GM12878 (cell line): Measurements from ENCODE around the gene LAMC3. TPM values are rescaled to one million over a fixed set of nuclear protein-coding genes. Genes with fewer than 3 reads are reported as not detected.

Source experiments
- ATAC-seq: fragments of 200-7000 bp; cut with Tn5 transposase; 3 replicates; pipeline ENCODE4 v1.9.1; 2020; ENCODE audit warnings: mild to moderate bottlenecking, moderate library complexity
- BruUV-seq: library from RNA; stranded (reverse); fragments of 400-500 nt; replicated peaks from 2 replicates; lab custom pipeline; 2021; lab: Mats Ljungman, UMichigan
- CTCF ChIA-PET: fragments of 300-600 bp; sonication (Branson Sonifier 250); formaldehyde crosslinking; extraction: SDS; loops from one replicate; lab custom pipeline; 2021; ENCODE audit warnings: inconsistent platforms; lab: Yijun Ruan, JAX
- POLR2A ChIA-PET: fragments of 350-600 bp; formaldehyde crosslinking; extraction: SDS; loops from one replicate; lab custom pipeline; 2021; ENCODE audit warnings: inconsistent platforms; lab: Charles Lee
- RAD21 ChIA-PET: fragments of 300-600 bp; sonication (Branson Sonifier 250); formaldehyde crosslinking; loops from one replicate; lab custom pipeline; 2023; ENCODE audit warnings: antibody characterized with exemption; ENCODE audit not compliant: unreplicated experiment; lab: Charles Lee
- SMC1A ChIA-PET: fragments of 300-600 bp; sonication (Branson Sonifier 250); formaldehyde crosslinking; loops from one replicate; lab custom pipeline; 2023; ENCODE audit not compliant: unreplicated experiment, uncharacterized antibody; lab: Charles Lee
- DNase-seq: peaks from one replicate; pipeline ENCODE4 v3.0.0-alpha.2; 2011; ENCODE audit warnings: low read depth, low spot score
- FAIRE-seq: peaks from 3 replicates; lab custom pipeline; 2011; peaks lifted over from hg19 to GRCh38; lab: Jason Lieb, UNC
- H2AFZ ChIP-seq: 2 replicates; pipeline ENCODE4 v1.6.0; 2011; ENCODE audit warnings: low read depth, low read length, control low read depth; ENCODE audit not compliant: control insufficient read depth
- H3K27ac ChIP-seq: 2 replicates; pipeline ENCODE4 v1.5.1; 2011; ENCODE audit warnings: control low read depth; ENCODE audit not compliant: control insufficient read depth, insufficient read depth
- H3K27me3 ChIP-seq, 2 experiments: replicated peaks in 1 of 2; 2 replicates each; pipeline versions ENCODE4 v1.6.0 to v1.6.1; 2011; ENCODE audit warnings: low read length in 1 of 2; ENCODE audit not compliant: control insufficient read depth in 2 of 2, insufficient read depth in 2 of 2
- H3K36me3 ChIP-seq, 2 experiments: 2 replicates each; pipeline ENCODE4 v1.5.1; 2011; ENCODE audit warnings: low read length in 1 of 2; ENCODE audit not compliant: control insufficient read depth in 2 of 2, insufficient read depth in 2 of 2
- H3K4me1 ChIP-seq: 2 replicates; pipeline ENCODE4 v1.6.1; 2011; ENCODE audit warnings: mild to moderate bottlenecking, low read length, moderate library complexity, mixed read lengths; ENCODE audit not compliant: control insufficient read depth, insufficient read depth
- H3K4me2 ChIP-seq: 2 replicates; pipeline ENCODE4 v1.6.0; 2011; ENCODE audit warnings: control low read depth; ENCODE audit not compliant: control insufficient read depth, insufficient read depth
- H3K4me3 ChIP-seq: fragments of 200-600 bp; sonication (generic); 2 replicates; pipeline ENCODE4 v1.5.1; 2016
- H3K79me2 ChIP-seq: 2 replicates; pipeline ENCODE4 v1.6.0; 2011; ENCODE audit warnings: low read length; ENCODE audit not compliant: control insufficient read depth, insufficient read depth
- H3K9ac ChIP-seq: 2 replicates; pipeline ENCODE4 v1.8.0; 2011; ENCODE audit warnings: low read length, control low read depth, mixed read lengths; ENCODE audit not compliant: control insufficient read depth, insufficient read depth
- H3K9me3 ChIP-seq: replicated peaks from 3 replicates; pipeline ENCODE4 v1.5.1; 2011; ENCODE audit warnings: mild to moderate bottlenecking, low read length; ENCODE audit not compliant: control insufficient read depth, insufficient read depth
- H4K20me1 ChIP-seq: 2 replicates; pipeline ENCODE4 v1.6.0; 2011; ENCODE audit not compliant: control insufficient read depth, insufficient read depth
- CBFB ChIP-seq: IDR thresholded peaks from 2 replicates; pipeline ENCODE4 v1.6.1; 2016; ENCODE audit warnings: antibody characterized with exemption, low read depth
- DPF2 ChIP-seq: fragments of 450-650 bp; IDR thresholded peaks from 2 replicates; pipeline ENCODE4 v1.6.1; 2017; ENCODE audit warnings: mild to moderate bottlenecking
- ESRRA ChIP-seq: IDR thresholded peaks from 2 replicates; pipeline ENCODE4 v1.6.1; 2012; ENCODE audit warnings: mild to moderate bottlenecking, low read length, improper control_type of control experiment
- HDAC2 ChIP-seq: fragments of 200-600 bp; sonication (generic); IDR thresholded peaks from 2 replicates; pipeline ENCODE4 v1.6.1; 2017
- NFYA ChIP-seq: IDR thresholded peaks from 2 replicates; pipeline ENCODE4 v1.6.1; 2011; ENCODE audit warnings: low read depth, mild to moderate bottlenecking, low read length, improper control_type of control experiment, borderline replicate concordance
- POLR2AphosphoS2 ChIP-seq: IDR thresholded peaks from 2 replicates; pipeline ENCODE4 v1.6.1; 2011; ENCODE audit warnings: low read depth, mild to moderate bottlenecking, low read length, improper control_type of control experiment, moderate library complexity
- POLR2AphosphoS5 ChIP-seq: IDR thresholded peaks from 2 replicates; pipeline ENCODE4 v1.6.1; 2011; ENCODE audit warnings: mild to moderate bottlenecking, low read length, inconsistent platforms
- RAD51 ChIP-seq: fragments of 450-650 bp; IDR thresholded peaks from 2 replicates; pipeline ENCODE4 v1.6.1; 2016; ENCODE audit warnings: moderate library complexity, mild to moderate bottlenecking, inconsistent platforms
- SPI1 ChIP-seq: IDR thresholded peaks from 2 replicates; pipeline ENCODE4 v1.6.1; 2011; ENCODE audit warnings: low read depth, mild to moderate bottlenecking, low read length, moderate library complexity, borderline replicate concordance; ENCODE audit not compliant: insufficient read depth
- TAF1 ChIP-seq: IDR thresholded peaks from 2 replicates; pipeline ENCODE4 v1.6.1; 2011; ENCODE audit warnings: mild to moderate bottlenecking, low read depth, low read length, borderline replicate concordance
- ZNF384 ChIP-seq: IDR thresholded peaks from 2 replicates; pipeline ENCODE4 v1.6.1; 2012; ENCODE audit warnings: low read depth, mild to moderate bottlenecking, low read length, improper control_type of control experiment, borderline replicate concordance
- WGBS: methylation state at CpG from one replicate; pipeline ENCODE4 v1.1.6; 2016; ENCODE audit warnings: low lambda C conversion rate; ENCODE audit not compliant: insufficient replicate concordance, insufficient coverage; ENCODE audit errors: missing lambda C conversion rate; 5-methylcytosine and 5-hydroxymethylcytosine counted together
- in situ Hi-C: fragments of 300-500 bp; cut with MboI; formaldehyde crosslinking; loops from 9 replicates; pipeline ENCODE4 v1.14.3; 2018; ENCODE audit warnings: mixed read lengths
- intact Hi-C: fragments of 100-400 bp; cut with micrococcal nuclease; formaldehyde crosslinking; loops from one replicate; pipeline ENCODE4 v1.14.2; 2022; ENCODE audit not compliant: unreplicated experiment
- polyA plus RNA-seq, 11 experiments: library from polyadenylated mRNA; depleted of rRNA in 4 of 11; unstranded in 6 of 11; stranded (reverse) in 5 of 11; fragments of >200 nt; fragmentation: Nextera tagmentation in 4 of 11; fragmentation: Illumina TruSeq in 1 of 11; extraction: Ambion mirVana in 4 of 11; extraction: Trizol in 1 of 11; gene quantifications; 1 replicate in 1 of 11; 2 replicates in 10 of 11; pipeline versions ENCODE4 v1.2.1 to v1.2.3, GENCODE V29; 2011 to 2016; ENCODE audit warnings: inconsistent platforms in 2 of 11, missing spikeins in 2 of 11, low read depth in 1 of 11
- total RNA-seq, 4 experiments: library from RNA; depleted of rRNA in 3 of 4; stranded (reverse); fragments of >200 nt in 3 of 4; fragmentation: Illumina TruSeq in 1 of 4; extraction: Trizol in 1 of 4; gene quantifications; 2 replicates each; pipeline versions ENCODE4 v1.2.1 to v1.2.3, GENCODE V29; 2013 to 2021
- TF ChIP-seq, protein P1 (sequence below): IDR thresholded peaks from 2 replicates; pipeline ENCODE4 v1.6.1; 2011; ENCODE audit warnings: low read depth, mild to moderate bottlenecking, low read length, moderate library complexity, borderline replicate concordance; ENCODE audit errors: extremely low read depth
- TF ChIP-seq, protein P2 (sequence below): fragments of 150-350 bp; IDR thresholded peaks from 2 replicates; pipeline ENCODE4 v1.6.1; 2014; ENCODE audit warnings: mild to moderate bottlenecking, low read depth, low read length
- TF ChIP-seq, protein P3 (sequence below): IDR thresholded peaks from 2 replicates; pipeline ENCODE4 v1.6.1; 2011; ENCODE audit warnings: mild to moderate bottlenecking, low read depth, low read length, moderate library complexity; ENCODE audit not compliant: insufficient replicate concordance
- TF ChIP-seq, protein P4 (sequence below): IDR thresholded peaks from 2 replicates; pipeline ENCODE4 v1.6.1; 2012; ENCODE audit warnings: improper control_type of control experiment, low read depth, low read length; ENCODE audit not compliant: insufficient replicate concordance

LAMC3 gene
- total and polyA plus RNA-seq, 10 of the 15 experiments (the other 5 are each of a cell fraction or from before 2014, with no cell fraction given): under 0.01 to 0.08 TPM; not detected in 8

DNA sequence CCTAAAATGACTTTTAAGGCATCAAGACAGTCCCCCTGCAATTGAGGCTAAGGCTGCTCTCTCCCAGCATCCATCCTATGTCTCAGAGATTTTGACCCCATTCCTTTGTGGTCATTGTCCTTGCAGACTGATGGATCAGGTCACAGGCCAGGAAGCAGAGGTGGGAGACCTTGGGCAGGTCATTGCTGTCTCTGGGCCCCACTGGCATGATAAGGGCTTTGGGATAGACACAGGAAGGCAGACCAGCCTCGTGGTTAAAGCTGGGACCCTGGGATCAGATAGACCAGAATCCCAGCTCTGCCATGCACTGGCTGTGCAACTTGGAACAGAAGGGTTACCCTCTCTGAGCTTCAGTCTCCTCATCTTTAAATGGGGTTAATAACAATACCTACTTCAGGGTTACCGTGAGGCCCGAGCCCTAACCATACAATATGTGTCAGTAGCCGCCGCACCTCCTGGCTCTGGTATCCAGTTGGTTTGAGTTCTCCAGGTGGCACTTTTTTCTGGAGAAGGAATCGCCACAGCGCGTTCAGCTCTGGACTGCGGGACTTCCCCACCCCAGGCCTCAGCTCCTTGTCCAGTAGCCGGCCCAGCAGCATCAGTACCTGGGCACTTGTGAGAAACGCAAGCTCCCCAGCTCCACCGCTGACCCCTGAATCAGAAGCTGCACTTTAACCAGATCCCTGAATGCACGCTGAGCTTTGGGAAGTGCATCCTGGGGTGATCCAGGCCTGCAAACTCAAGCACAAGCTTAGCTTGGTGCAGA is 21.4 kb downstream of the LAMC3 start:
- POLR2A ChIA-PET: no interaction called here
- in situ Hi-C loops: no loop called here
- no peak for TF ChIP-seq ESRRA
- TF ChIP-seq TAF1: no peak
- TF ChIP-seq, protein P1, sequence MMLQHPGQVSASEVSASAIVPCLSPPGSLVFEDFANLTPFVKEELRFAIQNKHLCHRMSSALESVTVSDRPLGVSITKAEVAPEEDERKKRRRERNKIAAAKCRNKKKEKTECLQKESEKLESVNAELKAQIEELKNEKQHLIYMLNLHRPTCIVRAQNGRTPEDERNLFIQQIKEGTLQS: no peak
- TF ChIP-seq CBFB: no peak
- TF ChIP-seq POLR2AphosphoS5: no peak
- TF ChIP-seq POLR2AphosphoS2: no peak
- TF ChIP-seq, protein P2, sequence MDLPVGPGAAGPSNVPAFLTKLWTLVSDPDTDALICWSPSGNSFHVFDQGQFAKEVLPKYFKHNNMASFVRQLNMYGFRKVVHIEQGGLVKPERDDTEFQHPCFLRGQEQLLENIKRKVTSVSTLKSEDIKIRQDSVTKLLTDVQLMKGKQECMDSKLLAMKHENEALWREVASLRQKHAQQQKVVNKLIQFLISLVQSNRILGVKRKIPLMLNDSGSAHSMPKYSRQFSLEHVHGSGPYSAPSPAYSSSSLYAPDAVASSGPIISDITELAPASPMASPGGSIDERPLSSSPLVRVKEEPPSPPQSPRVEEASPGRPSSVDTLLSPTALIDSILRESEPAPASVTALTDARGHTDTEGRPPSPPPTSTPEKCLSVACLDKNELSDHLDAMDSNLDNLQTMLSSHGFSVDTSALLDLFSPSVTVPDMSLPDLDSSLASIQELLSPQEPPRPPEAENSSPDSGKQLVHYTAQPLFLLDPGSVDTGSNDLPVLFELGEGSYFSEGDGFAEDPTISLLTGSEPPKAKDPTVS: no peak
- TF ChIP-seq, protein P3, sequence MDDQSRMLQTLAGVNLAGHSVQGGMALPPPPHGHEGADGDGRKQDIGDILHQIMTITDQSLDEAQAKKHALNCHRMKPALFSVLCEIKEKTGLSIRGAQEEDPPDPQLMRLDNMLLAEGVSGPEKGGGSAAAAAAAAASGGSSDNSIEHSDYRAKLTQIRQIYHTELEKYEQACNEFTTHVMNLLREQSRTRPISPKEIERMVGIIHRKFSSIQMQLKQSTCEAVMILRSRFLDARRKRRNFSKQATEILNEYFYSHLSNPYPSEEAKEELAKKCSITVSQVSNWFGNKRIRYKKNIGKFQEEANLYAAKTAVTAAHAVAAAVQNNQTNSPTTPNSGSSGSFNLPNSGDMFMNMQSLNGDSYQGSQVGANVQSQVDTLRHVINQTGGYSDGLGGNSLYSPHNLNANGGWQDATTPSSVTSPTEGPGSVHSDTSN: no peak
- TF ChIP-seq RAD51: no peak
- TF ChIP-seq ZNF384: no peak
- no peak for TF ChIP-seq HDAC2
- TF ChIP-seq, protein P4, sequence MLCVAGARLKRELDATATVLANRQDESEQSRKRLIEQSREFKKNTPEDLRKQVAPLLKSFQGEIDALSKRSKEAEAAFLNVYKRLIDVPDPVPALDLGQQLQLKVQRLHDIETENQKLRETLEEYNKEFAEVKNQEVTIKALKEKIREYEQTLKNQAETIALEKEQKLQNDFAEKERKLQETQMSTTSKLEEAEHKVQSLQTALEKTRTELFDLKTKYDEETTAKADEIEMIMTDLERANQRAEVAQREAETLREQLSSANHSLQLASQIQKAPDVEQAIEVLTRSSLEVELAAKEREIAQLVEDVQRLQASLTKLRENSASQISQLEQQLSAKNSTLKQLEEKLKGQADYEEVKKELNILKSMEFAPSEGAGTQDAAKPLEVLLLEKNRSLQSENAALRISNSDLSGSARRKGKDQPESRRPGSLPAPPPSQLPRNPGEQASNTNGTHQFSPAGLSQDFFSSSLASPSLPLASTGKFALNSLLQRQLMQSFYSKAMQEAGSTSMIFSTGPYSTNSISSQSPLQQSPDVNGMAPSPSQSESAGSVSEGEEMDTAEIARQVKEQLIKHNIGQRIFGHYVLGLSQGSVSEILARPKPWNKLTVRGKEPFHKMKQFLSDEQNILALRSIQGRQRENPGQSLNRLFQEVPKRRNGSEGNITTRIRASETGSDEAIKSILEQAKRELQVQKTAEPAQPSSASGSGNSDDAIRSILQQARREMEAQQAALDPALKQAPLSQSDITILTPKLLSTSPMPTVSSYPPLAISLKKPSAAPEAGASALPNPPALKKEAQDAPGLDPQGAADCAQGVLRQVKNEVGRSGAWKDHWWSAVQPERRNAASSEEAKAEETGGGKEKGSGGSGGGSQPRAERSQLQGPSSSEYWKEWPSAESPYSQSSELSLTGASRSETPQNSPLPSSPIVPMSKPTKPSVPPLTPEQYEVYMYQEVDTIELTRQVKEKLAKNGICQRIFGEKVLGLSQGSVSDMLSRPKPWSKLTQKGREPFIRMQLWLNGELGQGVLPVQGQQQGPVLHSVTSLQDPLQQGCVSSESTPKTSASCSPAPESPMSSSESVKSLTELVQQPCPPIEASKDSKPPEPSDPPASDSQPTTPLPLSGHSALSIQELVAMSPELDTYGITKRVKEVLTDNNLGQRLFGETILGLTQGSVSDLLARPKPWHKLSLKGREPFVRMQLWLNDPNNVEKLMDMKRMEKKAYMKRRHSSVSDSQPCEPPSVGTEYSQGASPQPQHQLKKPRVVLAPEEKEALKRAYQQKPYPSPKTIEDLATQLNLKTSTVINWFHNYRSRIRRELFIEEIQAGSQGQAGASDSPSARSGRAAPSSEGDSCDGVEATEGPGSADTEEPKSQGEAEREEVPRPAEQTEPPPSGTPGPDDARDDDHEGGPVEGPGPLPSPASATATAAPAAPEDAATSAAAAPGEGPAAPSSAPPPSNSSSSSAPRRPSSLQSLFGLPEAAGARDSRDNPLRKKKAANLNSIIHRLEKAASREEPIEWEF: no peak
- no peak for TF ChIP-seq DPF2
- TF ChIP-seq NFYA: no peak
- TF ChIP-seq SPI1: no peak

More for the DNA sequence above, 21.4 kb downstream of the LAMC3 start:
- 50% methylated on average over 13 of the region's 13 CpGs for WGBS
- no peak overlapping the region for H3K27ac ChIP-seq
- H2AFZ ChIP-seq: no peak overlapping the region
- SMC1A ChIA-PET: interaction anchor here (0.6 to 1.7 kb wide), 3 partner anchors 16 to 310 kb away, joined by 3 to 4 read pairs (median 4); no protein-coding TSS in a partner anchor
- H3K9ac ChIP-seq: no peak overlapping the region
- no peaks in the 10 kb centered on the region; a peak in 2 of 4 replicates for H3K27me3 ChIP-seq
- no peaks in the 10 kb centered on the region for H3K9me3 ChIP-seq
- H3K4me1 ChIP-seq: no peaks in the 10 kb centered on the region
- H3K4me2 ChIP-seq: no peak overlapping the region
- RAD21 ChIA-PET: no interaction called here
- no peaks in the 10 kb centered on the region for H3K36me3 ChIP-seq
- H4K20me1 ChIP-seq: no peaks in the 10 kb centered on the region
- no peak for ATAC-seq
- H3K4me3 ChIP-seq: no peak overlapping the region
- CTCF ChIA-PET: interaction anchor here (1.1 to 1.7 kb wide), 2 partner anchors 16 to 161 kb away, joined by 3 to 5 read pairs; no protein-coding TSS in a partner anchor
- no TSS peak for BruUV-seq
- intact Hi-C loops: no loop called here
- no peak for FAIRE-seq
- H3K79me2 ChIP-seq: no peaks in the 10 kb centered on the region
- DNase-seq: no peak
